ENCODE measurements around the gene SIGLEC10.
A peak's percentile ranks its signal among the peaks of the same experiment; 100 is the strongest.
"Not testable (repeated sequence)": the region's sequence is repeated elsewhere in the genome, so short reads cannot be mapped to it uniquely, and the experiment has no call there.

Gene SIGLEC10

GRCh38 chr19:51417107-51417809, at the start of gene SIGLEC10:
SIGLEC10 (minus strand) TSS chr19:51417642; CDS start chr19:51417581, 61 bp downstream.
- Histone ChIP-seq H3K27me3 (ENCODE audit: low read length) (no peaks in the 10 kb centered on the region), H3F3A (ENCODE audit: insufficient read depth) (no peaks in the 10 kb centered on the region), H4K20me1 (ENCODE audit: low read depth, low read length) (no peaks in the 10 kb centered on the region), H3K79me2 (ENCODE audit: insufficient read depth, low read length) (no peaks in the 10 kb centered on the region), H3K36me3 (ENCODE audit: low read length) (no peaks in the 10 kb centered on the region), H2AFZ (ENCODE audit: low read depth, low read length, severe bottlenecking) (peak within 1 kb of the TSS; percentile 85), H3K4me2 (ENCODE audit: low read depth, low read length, poor library complexity, severe bottlenecking) (peak within 1 kb of the TSS; percentile 24), H3K4me3 (ENCODE audit: insufficient read depth, low read length, poor library complexity, severe bottlenecking) (no peak within 1 kb of the TSS), H3K9me2 (replicated peaks; ENCODE audit: insufficient read depth, low read length) (no peaks in the 10 kb centered on the region), H3K9ac (ENCODE audit: low read length) (peak within 1 kb of the TSS; percentile 38), H3K9me3 (ENCODE audit: insufficient read depth, low read length) (no peaks in the 10 kb centered on the region), H3K27ac (ENCODE audit: low read depth, low read length) (0 out of 2 replicates have a peak within 1 kb of the TSS, but pooled peaks have one; percentile 32)
- no peak for TF ChIP-seq CTCF (IDR thresholded peaks at IDR 0.05; ENCODE audit: insufficient read depth, low read length, poor library complexity, severe bottlenecking)
- TF ChIP-seq EZH2phosphoT487 (conservative IDR thresholded peaks at IDR 0.05; ENCODE audit: low read length) = no peak

GRCh38 chr19:51466723-51467122, 49.3 kb upstream of the SIGLEC10 start:
- Histone ChIP-seq H3F3A (ENCODE audit: insufficient read depth) (no peaks in the 10 kb centered on the region), H3K9ac (ENCODE audit: low read length) (no peak overlapping the region), H3K27me3 (ENCODE audit: low read length) (no peaks in the 10 kb centered on the region), H3K4me2 (ENCODE audit: low read depth, low read length, poor library complexity, severe bottlenecking) (no peak overlapping the region), H3K27ac (ENCODE audit: low read depth, low read length) (no peak overlapping the region), H3K4me3 (ENCODE audit: insufficient read depth, low read length, poor library complexity, severe bottlenecking) (no peak overlapping the region), H2AFZ (ENCODE audit: low read depth, low read length, severe bottlenecking) (no peak overlapping the region), H4K20me1 (ENCODE audit: low read depth, low read length) (no peaks in the 10 kb centered on the region), H3K36me3 (ENCODE audit: low read length) (no peaks in the 10 kb centered on the region), H3K9me2 (replicated peaks; ENCODE audit: insufficient read depth, low read length) (no peaks in the 10 kb centered on the region), H3K9me3 (ENCODE audit: insufficient read depth, low read length) (no peaks in the 10 kb centered on the region), H3K79me2 (ENCODE audit: insufficient read depth, low read length) (no peaks in the 10 kb centered on the region)
- TF ChIP-seq EZH2phosphoT487 (conservative IDR thresholded peaks at IDR 0.05; ENCODE audit: low read length) (no peak), CTCF (IDR thresholded peaks at IDR 0.05; ENCODE audit: insufficient read depth, low read length, poor library complexity, severe bottlenecking) (no peak)

- H3K4me2 ChIP-seq (ENCODE audit: low read depth, low read length, poor library complexity, severe bottlenecking); H3K27ac ChIP-seq (ENCODE audit: low read depth, low read length); H4K20me1 ChIP-seq (ENCODE audit: low read depth, low read length); H3K79me2 ChIP-seq (ENCODE audit: insufficient read depth, low read length); H3K36me3 ChIP-seq (ENCODE audit: low read length); H3K9me2 ChIP-seq (replicated peaks; ENCODE audit: insufficient read depth, low read length); H2AFZ ChIP-seq (ENCODE audit: low read depth, low read length, severe bottlenecking); H3K9ac ChIP-seq (ENCODE audit: low read length); H3K9me3 ChIP-seq (ENCODE audit: insufficient read depth, low read length); H3K4me3 ChIP-seq (ENCODE audit: insufficient read depth, low read length, poor library complexity, severe bottlenecking); H3F3A ChIP-seq (ENCODE audit: insufficient read depth); H3K27me3 ChIP-seq (ENCODE audit: low read length): not testable (repeated sequence)
These were observed 46.6 kb upstream of the SIGLEC10 start for GRCh38 chr19:51463976-51464581.

- H2AFZ ChIP-seq (ENCODE audit: low read depth, low read length, severe bottlenecking) = no peak overlapping the region
- TF ChIP-seq CTCF (IDR thresholded peaks at IDR 0.05; ENCODE audit: insufficient read depth, low read length, poor library complexity, severe bottlenecking) (no peak), EZH2phosphoT487 (conservative IDR thresholded peaks at IDR 0.05; ENCODE audit: low read length) (no peak)
- H3K79me2 ChIP-seq (ENCODE audit: insufficient read depth, low read length) = no peaks in the 10 kb centered on the region
These were observed 45.2 kb upstream of the SIGLEC10 start for GRCh38 chr19:51462681-51463080.

More at GRCh38 chr19:51462681-51463080, 45.2 kb upstream of the SIGLEC10 start:
- H3K9me2 ChIP-seq (replicated peaks; ENCODE audit: insufficient read depth, low read length) = no peaks in the 10 kb centered on the region
- H3K9ac ChIP-seq (ENCODE audit: low read length) = no peak overlapping the region
- no peak overlapping the region for H3K4me3 ChIP-seq (ENCODE audit: insufficient read depth, low read length, poor library complexity, severe bottlenecking)
- H3F3A ChIP-seq (ENCODE audit: insufficient read depth) = no peaks in the 10 kb centered on the region
- no peaks in the 10 kb centered on the region for H3K36me3 ChIP-seq (ENCODE audit: low read length)
- no peaks in the 10 kb centered on the region for H4K20me1 ChIP-seq (ENCODE audit: low read depth, low read length)
- no peaks in the 10 kb centered on the region for H3K27me3 ChIP-seq (ENCODE audit: low read length)
- H3K27ac ChIP-seq (ENCODE audit: low read depth, low read length) = no peak overlapping the region
- H3K9me3 ChIP-seq (ENCODE audit: insufficient read depth, low read length) = no peaks in the 10 kb centered on the region
- no peak overlapping the region for H3K4me2 ChIP-seq (ENCODE audit: low read depth, low read length, poor library complexity, severe bottlenecking)

Measured in SU-DHL-6 (cell line).